H1 (cell line): ENCODE results near the gene ENPP7. TPM values are rescaled to one million over a fixed set of nuclear protein-coding genes. Genes with fewer than 3 reads are reported as not detected.

ENCODE experiments used
- CBX8 ChIP-seq: fragments of 300-800, 300-1000 bp; sonication (generic); IDR thresholded peaks from 2 replicates; pipeline ENCODE4 v1.7.1; 2016; ENCODE audit warnings: low read depth, low read length, borderline replicate concordance
- RAD21 ChIP-seq, 2 experiments: IDR thresholded peaks in 1 of 2; conservative IDR thresholded peaks in 1 of 2; 2 replicates each; pipeline ENCODE4 v1.6.1; 2011; ENCODE audit warnings: low read depth in 2 of 2, low read length in 2 of 2, improper control_type of control experiment in 1 of 2, inconsistent platforms in 1 of 2, mild to moderate bottlenecking in 1 of 2, moderate library complexity in 1 of 2
- SIX5 ChIP-seq: IDR thresholded peaks from 2 replicates; pipeline ENCODE4 v1.6.1; 2011; ENCODE audit warnings: mild to moderate bottlenecking, low read depth, low read length
- ZNF274 ChIP-seq: IDR thresholded peaks from 2 replicates; pipeline ENCODE4 v1.7.0; 2012; ENCODE audit warnings: low read length, borderline replicate concordance; ENCODE audit errors: extremely low read depth
- polyA plus RNA-seq, 7 experiments: library from polyadenylated mRNA; depleted of rRNA in 3 of 7; stranded (reverse) in 5 of 7; unstranded in 2 of 7; fragments of >200 nt in 5 of 7; fragments of 200-250 nt in 2 of 7; gene quantifications; 1 replicate in 5 of 7; 2 replicates in 1 of 7; 4 replicates in 1 of 7; pipeline versions ENCODE4 v1.2.1 to v1.2.3, GENCODE V29; 2011 to 2013; ENCODE audit warnings: missing spikeins in 2 of 7, mixed read lengths in 2 of 7
- total RNA-seq: library from RNA; stranded (reverse); fragmentation: NEBNext Ultra II Directional; extraction: Animal tissue kit (Norgen Biotek cat#: 25700); gene quantifications from 2 replicates; pipeline ENCODE4 v1.2.1, GENCODE V29; 2021

Gene ENPP7
- total and polyA plus RNA-seq, 2 of the 8 experiments (the other 6 are each of a cell fraction or from before 2014, with no cell fraction given): not detected

- peak; percentile 57 to 75 for TF ChIP-seq RAD21 (IDR thresholded peaks at IDR 0.05 in 1 of 2, conservative IDR thresholded peaks at IDR 0.05 in 1 of 2; ENCODE audit: low read depth in 2 of 2, low read length in 2 of 2)
- no peak for TF ChIP-seq SIX5
- no peak for TF ChIP-seq ZNF274
- TF ChIP-seq CBX8: no peak
These were observed 11.2 kb downstream of the ENPP7 start (continued) for GRCh38 chr17:79741751-79742588.
